GM20000 (cell line): ENCODE measurements around the gene DUT.

Experiments
- DNase-seq: peaks from one replicate; pipeline ENCODE4 v3.0.0; 2012; ENCODE audit warnings: low spot score
- CTCF ChIP-seq: IDR thresholded peaks from 2 replicates; pipeline ENCODE4 v1.5.1; 2012; ENCODE audit warnings: mild to moderate bottlenecking, control low read depth; ENCODE audit errors: extremely low read depth, missing control alignments

Gene DUT

GRCh38 chr15:48367483-48367882 lies 36.3 kb downstream of the DUT start:
- no peak for TF ChIP-seq CTCF
- no peak for DNase-seq

- DNase-seq: no peak
- TF ChIP-seq CTCF: no peak
Measured at GRCh38 chr15:48370460-48370859, 39.2 kb downstream of the DUT start.

- no peak for DNase-seq
- no peak for TF ChIP-seq CTCF
Measured at GRCh38 chr15:48371550-48371949, 40.3 kb downstream of the DUT start.

- TF ChIP-seq CTCF: no peak
- DNase-seq: no peak
Measured at GRCh38 chr15:48371961-48372360, 40.7 kb downstream of the DUT start.

- no peak for TF ChIP-seq CTCF
- DNase-seq: no peak
Measured at GRCh38 chr15:48373821-48374451, 42.7 kb downstream of the DUT start.

- no peak for DNase-seq
- TF ChIP-seq CTCF: no peak
Measured at GRCh38 chr15:48374472-48374871, 43.2 kb downstream of the DUT start.

- no peak for TF ChIP-seq CTCF
Measured at GRCh38 chr15:48375767-48376166, 44.5 kb downstream of the DUT start.

More at GRCh38 chr15:48375767-48376166, 44.5 kb downstream of the DUT start:
- DNase-seq: no peak
